Activated CD4-positive, alpha-beta T cell treated with anti-CD3 and anti-CD28 coated beads, Interleukin-2, amount 10 ng/mL, durations not matched to agents 24 days and 14 days (primary cell): ENCODE results near the gene KIAA0232. TPM values are rescaled to one million over a fixed set of nuclear protein-coding genes. Genes with fewer than 3 reads are reported as not detected.
A peak's percentile ranks its signal among the peaks of the same experiment; 100 is the strongest.
"Not testable (repeated sequence)": the region's sequence is repeated elsewhere in the genome, so short reads cannot be mapped to it uniquely, and the experiment has no call there.

Source experiments
- DNase-seq: peaks from one replicate; pipeline ENCODE4 v3.0.0; 2022
- H3K27ac Mint-ChIP-seq: one replicate; pipeline ENCODE4 v1.8.0; 2022; ENCODE audit warnings: mild to moderate bottlenecking, mixed read lengths
- H3K27me3 Mint-ChIP-seq: one replicate; pipeline ENCODE4 v1.8.0; 2022; ENCODE audit warnings: mixed read lengths
- H3K36me3 Mint-ChIP-seq: one replicate; pipeline ENCODE4 v1.8.0; 2022; ENCODE audit warnings: low read depth, mild to moderate bottlenecking, mixed read lengths
- H3K4me1 Mint-ChIP-seq: one replicate; pipeline ENCODE4 v1.8.0; 2021; ENCODE audit warnings: mixed read lengths
- H3K4me3 Mint-ChIP-seq: one replicate; pipeline ENCODE4 v1.8.0; 2022; ENCODE audit warnings: mild to moderate bottlenecking, moderate library complexity, mixed read lengths
- H3K9me3 Mint-ChIP-seq: one replicate; pipeline ENCODE4 v1.8.0; 2021; ENCODE audit warnings: mixed read lengths
- intact Hi-C: fragments of 100-400 bp; cut with micrococcal nuclease; formaldehyde crosslinking; loops from one replicate; pipeline ENCODE4 v1.15.1; 2023
- total RNA-seq: library from RNA; stranded (reverse); gene quantifications from 2 replicates; pipeline ENCODE4 v1.2.3, GENCODE V29; 2022

KIAA0232 gene
- total RNA-seq, 1 donor from 2014 or later: 16.7 TPM

DNA sequence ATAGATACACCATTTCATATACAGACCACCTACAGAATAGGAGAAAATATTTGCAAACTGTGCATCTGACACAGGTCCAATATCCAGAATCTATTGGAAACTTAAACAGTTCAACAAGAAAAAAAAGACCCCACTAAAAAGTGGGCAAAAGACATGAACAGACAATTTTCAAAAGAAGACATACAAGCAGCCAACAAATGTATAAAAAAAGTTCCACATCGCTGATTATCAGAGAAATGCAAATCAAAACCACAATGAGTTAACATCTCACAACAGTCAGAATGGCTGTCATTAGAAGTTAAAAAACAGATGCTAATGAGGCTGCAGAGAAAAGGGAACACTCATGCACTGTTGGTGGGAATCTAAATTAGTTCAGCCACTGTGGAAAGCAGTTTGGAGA is 36.8 kb downstream of the KIAA0232 start:
- Mint-ChIP-seq H3K4me1 (peaks cover 8% of the 10 kb centered on the region), H3K36me3 (peaks cover 45% of the 10 kb centered on the region), H3K27ac (no peak overlapping the region), H3K27me3 (no peaks in the 10 kb centered on the region), H3K4me3 (no peak overlapping the region), H3K9me3 (peaks cover 17% of the 10 kb centered on the region)
- no peak for DNase-seq
- intact Hi-C loops: no loop called here

DNA sequence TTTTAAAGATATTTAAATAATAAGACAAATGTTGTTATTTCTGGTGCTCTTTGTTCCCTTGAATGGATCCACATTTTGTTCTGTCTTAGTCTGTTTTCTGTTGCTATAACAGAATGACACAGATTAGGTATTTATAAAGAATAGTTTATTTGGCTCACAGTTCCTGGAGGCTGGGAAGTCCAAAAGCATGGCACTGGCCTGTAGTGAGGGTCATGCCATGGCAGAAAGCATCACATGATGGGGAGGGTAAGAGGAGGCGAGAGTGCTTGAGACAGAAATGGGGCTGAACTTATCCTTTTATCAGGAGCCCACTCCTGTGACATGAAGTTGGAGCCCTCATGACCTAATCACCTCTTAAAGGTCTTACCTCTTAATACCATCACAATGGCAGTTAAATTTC is 38.2 kb downstream of the KIAA0232 start:
- intact Hi-C loops: no loop called here
- H3K4me1 Mint-ChIP-seq: peaks cover 8% of the 10 kb centered on the region
- H3K4me3 Mint-ChIP-seq: no peak overlapping the region
- no peak for DNase-seq
- no peaks in the 10 kb centered on the region for H3K27me3 Mint-ChIP-seq
- peaks cover 17% of the 10 kb centered on the region for H3K9me3 Mint-ChIP-seq
- no peak overlapping the region for H3K27ac Mint-ChIP-seq
- H3K36me3 Mint-ChIP-seq: peaks cover 45% of the 10 kb centered on the region

DNA sequence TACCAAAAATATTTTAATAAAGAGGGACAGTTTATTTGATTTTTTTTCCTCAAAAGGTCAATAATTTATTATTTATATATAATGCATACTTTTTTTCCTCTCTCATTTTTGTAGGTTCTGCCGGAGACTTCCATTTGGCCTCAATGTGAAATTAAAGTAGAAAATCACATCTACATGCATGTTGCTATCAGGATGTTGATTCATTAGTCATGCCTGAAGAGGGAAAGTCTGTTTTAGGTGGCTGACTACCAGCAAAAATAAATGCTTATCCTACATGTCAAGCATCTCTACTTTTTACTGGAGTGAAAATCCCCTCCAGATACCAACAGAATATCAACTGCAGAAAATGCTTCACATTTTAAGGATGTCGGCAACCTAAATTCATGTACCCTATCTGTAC is 41.5 kb downstream of the KIAA0232 start:
- Mint-ChIP-seq H3K9me3 (peaks cover 10% of the 10 kb centered on the region), H3K27me3 (no peaks in the 10 kb centered on the region), H3K36me3 (peaks cover 43% of the 10 kb centered on the region), H3K27ac (no peak overlapping the region), H3K4me3 (no peak overlapping the region), H3K4me1 (peaks cover 9% of the 10 kb centered on the region)
- DNase-seq: no peak
- intact Hi-C loops: no loop called here

DNA sequence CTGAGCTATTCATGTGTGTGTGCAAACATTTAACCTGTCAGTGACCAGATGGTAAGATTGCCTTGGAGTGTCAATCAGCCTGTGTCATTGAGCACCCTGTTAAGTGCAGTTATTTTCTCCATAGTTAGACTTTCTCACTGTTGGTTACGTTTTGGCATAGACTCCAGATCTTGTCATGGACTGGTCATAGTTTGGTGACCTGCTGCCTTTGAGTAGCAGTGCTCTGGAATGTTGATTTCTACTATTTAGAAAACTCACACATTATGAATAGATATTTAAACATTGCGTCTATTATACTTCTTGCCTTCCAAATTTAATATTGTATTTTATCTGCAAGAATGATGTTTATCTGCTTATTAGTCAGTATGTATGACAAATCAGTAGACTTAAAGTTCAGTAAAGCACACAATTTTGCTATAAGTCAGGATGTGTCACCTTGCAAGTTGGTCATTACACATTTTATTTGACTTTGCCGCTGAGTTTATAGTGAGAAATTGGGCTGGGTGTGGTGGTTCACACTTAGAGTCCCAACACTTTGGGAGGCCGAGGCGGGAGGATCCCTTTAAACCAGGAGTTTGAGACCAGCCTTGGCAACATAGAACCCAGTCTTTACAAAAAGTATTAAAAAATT is 42.4 kb downstream of the KIAA0232 start:
- Mint-ChIP-seq H3K27me3 (no peaks in the 10 kb centered on the region), H3K27ac (no peak overlapping the region), H3K36me3 (peaks cover 40% of the 10 kb centered on the region), H3K4me1 (peaks cover 9% of the 10 kb centered on the region), H3K9me3 (peaks cover 5% of the 10 kb centered on the region), H3K4me3 (no peak overlapping the region)
- no peak for DNase-seq
- intact Hi-C loops: no loop called here

DNA sequence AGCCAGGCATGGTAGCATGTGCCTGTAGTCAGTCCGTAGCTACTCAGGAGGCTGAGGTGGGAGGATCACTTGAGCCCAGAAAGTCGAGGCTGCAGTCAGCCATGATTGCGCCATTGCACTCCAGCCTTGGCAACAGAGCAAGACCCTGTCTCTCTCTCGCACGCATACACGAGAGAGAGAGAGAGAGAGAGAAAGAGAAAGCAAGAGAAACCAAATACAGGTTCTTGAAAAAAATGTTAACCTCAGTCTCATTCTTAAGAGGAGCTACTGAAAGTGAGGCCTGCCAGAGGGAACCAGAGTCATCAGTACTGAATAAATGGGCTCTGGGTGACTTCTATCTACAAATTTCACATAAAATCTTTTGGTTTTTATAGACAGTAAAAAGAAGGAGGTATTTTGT is 42.9 kb downstream of the KIAA0232 start:
- Mint-ChIP-seq H3K27ac (peak overlapping the region; percentile 20), H3K9me3 (no peaks in the 10 kb centered on the region), H3K27me3 (no peaks in the 10 kb centered on the region), H3K4me1 (peaks cover 9% of the 10 kb centered on the region), H3K36me3 (peaks cover 37% of the 10 kb centered on the region), H3K4me3 (no peak overlapping the region)
- intact Hi-C loops: no loop called here
- DNase-seq: no peak

DNA sequence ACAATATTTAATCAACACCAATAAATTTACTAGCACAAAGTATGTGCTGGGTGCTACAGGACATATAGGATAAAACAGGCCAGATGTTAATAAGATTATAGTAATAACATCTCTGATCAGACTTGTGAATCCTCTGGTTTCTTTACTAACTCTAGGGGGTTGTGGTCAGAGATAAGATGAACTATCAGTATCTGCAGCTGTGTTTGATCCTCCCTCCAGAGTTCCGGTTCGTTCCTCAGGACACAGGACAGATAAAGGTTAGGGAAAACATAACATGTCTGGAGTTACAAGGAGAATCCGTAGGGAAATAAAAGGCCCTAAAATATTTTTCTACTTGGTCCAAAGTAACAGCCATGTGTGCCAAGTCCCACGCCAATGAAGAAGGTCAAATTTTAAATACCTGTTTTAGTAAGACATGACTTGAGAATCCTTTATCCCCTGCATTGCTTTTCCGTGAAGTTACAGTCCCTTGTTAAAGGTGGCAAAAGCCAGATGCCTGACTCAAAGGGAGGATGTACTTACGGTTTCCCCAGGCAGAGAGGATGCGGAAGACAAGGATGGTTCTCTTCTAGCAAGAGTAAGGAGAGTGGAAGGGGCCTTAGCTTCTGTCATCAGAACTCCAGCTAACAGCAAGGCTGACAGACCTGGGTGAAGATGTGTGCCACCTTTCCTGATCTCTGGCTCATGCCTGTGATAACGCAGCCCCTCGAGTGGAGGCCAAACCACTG is 44.4 kb downstream of the KIAA0232 start:
- no peak overlapping the region for H3K27ac Mint-ChIP-seq
- no peak overlapping the region for H3K4me3 Mint-ChIP-seq
- H3K9me3 Mint-ChIP-seq: no peaks in the 10 kb centered on the region
- intact Hi-C loops: no loop called here
- peaks cover 12% of the 10 kb centered on the region for H3K4me1 Mint-ChIP-seq
- peaks cover 39% of the 10 kb centered on the region for H3K36me3 Mint-ChIP-seq
- DNase-seq: no peak
- H3K27me3 Mint-ChIP-seq: no peaks in the 10 kb centered on the region

DNA sequence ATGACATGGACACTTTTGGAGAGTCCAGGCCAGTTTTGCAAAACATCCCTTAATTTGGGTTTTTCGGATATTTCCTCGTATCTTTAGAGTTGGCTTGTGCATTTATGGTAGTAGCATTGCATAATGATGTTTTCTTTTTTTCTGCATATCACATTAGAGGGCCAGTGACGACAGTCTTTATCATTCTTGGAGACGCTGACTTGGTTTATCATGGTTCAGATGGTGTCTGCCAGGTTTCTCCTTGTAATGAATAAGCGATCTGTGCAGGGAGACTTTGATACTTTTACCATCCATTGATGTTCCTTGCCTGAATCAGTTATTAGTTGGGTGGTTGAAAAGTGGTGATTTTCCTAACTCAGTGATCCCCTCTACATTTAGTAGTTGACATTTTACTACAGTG is 46.6 kb downstream of the KIAA0232 start:
- H3K4me3 Mint-ChIP-seq: no peak overlapping the region
- H3K9me3 Mint-ChIP-seq: no peaks in the 10 kb centered on the region
- peaks cover 48% of the 10 kb centered on the region for H3K36me3 Mint-ChIP-seq
- H3K27ac Mint-ChIP-seq: no peak overlapping the region
- no peaks in the 10 kb centered on the region for H3K27me3 Mint-ChIP-seq
- no peak for DNase-seq
- intact Hi-C loops: no loop called here
- H3K4me1 Mint-ChIP-seq: peaks cover 12% of the 10 kb centered on the region

DNA sequence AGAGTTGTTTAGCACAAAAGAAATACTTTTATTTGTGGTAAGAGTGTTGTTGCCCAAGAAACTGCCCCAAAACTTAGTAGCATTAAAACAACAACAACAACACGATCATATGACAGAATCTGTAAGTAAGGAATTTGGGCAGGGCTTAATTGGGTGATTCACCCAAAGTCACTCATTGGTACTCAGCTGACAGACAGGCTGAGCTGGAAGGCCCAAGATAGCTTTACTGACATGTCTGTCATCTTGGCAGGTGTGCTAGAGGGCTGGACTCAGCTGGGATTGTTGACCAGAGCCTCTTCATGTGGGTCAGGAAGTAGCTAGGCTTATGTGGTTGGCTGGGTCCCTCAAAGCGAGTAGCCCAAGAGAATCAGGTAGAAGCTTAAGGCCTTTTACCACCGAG is 52.3 kb downstream of the KIAA0232 start:
- Mint-ChIP-seq H3K27ac (no peak overlapping the region), H3K36me3 (peaks cover 34% of the 10 kb centered on the region), H3K27me3 (no peaks in the 10 kb centered on the region), H3K4me3 (no peak overlapping the region), H3K9me3 (no peaks in the 10 kb centered on the region), H3K4me1 (peaks cover 4% of the 10 kb centered on the region)
- DNase-seq: no peak
- intact Hi-C loops: no loop called here

DNA sequence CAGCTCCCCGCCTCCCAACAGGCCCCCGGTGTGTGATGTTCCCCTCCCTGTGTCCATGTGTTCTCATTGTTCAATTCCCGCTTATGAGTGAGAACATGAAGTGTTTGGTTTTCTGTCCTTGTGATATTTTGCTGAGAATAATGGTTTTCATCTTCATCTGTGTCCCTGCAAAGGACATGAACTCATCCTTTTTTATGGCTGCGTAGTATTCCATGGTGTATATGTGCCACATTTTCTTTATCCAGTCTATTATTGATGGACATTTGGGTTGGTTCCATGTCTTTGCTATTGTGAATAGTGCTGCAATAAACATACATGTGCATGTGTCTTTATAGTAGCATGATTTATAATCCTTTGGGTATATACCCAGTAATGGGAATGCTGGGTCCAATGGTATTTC is 53.1 kb downstream of the KIAA0232 start:
- H3K27me3 Mint-ChIP-seq, H3K4me3 Mint-ChIP-seq, DNase-seq, intact Hi-C loops, H3K4me1 Mint-ChIP-seq, H3K9me3 Mint-ChIP-seq, H3K27ac Mint-ChIP-seq: not testable (repeated sequence)
- H3K36me3 Mint-ChIP-seq: peaks cover 31% of the 10 kb centered on the region

DNA sequence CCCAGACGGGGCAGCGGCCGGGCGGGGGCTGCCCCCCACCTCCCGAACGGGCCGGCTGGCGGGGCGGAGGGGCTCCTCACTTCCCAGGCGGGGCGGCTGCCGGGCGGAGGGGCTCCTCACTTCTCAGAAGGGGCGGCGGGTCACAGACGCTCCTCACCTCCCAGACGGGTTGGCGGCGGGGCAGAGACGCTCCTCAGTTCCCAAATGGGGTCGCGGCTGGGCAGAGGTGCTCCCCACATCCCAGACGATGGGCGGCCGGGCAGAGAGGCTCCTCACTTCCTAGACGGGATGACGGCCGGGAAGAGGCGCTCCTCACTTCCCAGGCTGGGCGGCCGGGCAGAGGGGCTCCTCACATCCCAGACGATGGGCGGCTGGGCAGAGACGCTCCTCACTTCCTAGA is 54.6 kb downstream of the KIAA0232 start:
- intact Hi-C loops, H3K27me3 Mint-ChIP-seq, H3K27ac Mint-ChIP-seq, H3K4me1 Mint-ChIP-seq, DNase-seq, H3K4me3 Mint-ChIP-seq, H3K9me3 Mint-ChIP-seq: not testable (repeated sequence)
- peaks cover 27% of the 10 kb centered on the region for H3K36me3 Mint-ChIP-seq

DNA sequence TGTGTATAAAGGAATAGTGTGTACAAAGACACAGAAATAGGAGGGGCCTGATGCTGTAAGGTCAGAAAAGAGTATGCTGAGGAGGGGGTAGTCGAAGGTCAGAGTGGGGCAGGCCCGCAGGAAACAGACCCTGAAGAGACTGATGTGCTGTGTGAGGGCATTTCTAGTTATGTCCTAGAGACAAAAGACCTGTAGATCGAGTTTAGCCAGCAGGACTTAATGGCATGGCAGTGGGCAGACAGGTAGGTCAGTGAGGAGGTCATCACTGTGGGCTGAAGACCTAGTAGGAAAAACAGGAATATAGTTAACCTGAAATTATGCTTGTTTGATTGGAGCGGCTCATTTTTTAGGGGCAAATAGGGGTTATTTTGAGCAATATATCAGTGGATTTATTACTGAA is 57.1 kb downstream of the KIAA0232 start:
- H3K27me3 Mint-ChIP-seq: no peaks in the 10 kb centered on the region
- no peak overlapping the region for H3K4me3 Mint-ChIP-seq
- no peaks in the 10 kb centered on the region for H3K9me3 Mint-ChIP-seq
- intact Hi-C loops: no loop called here
- H3K4me1 Mint-ChIP-seq: no peaks in the 10 kb centered on the region
- peaks cover 25% of the 10 kb centered on the region for H3K36me3 Mint-ChIP-seq
- DNase-seq: no peak
- H3K27ac Mint-ChIP-seq: no peak overlapping the region

DNA sequence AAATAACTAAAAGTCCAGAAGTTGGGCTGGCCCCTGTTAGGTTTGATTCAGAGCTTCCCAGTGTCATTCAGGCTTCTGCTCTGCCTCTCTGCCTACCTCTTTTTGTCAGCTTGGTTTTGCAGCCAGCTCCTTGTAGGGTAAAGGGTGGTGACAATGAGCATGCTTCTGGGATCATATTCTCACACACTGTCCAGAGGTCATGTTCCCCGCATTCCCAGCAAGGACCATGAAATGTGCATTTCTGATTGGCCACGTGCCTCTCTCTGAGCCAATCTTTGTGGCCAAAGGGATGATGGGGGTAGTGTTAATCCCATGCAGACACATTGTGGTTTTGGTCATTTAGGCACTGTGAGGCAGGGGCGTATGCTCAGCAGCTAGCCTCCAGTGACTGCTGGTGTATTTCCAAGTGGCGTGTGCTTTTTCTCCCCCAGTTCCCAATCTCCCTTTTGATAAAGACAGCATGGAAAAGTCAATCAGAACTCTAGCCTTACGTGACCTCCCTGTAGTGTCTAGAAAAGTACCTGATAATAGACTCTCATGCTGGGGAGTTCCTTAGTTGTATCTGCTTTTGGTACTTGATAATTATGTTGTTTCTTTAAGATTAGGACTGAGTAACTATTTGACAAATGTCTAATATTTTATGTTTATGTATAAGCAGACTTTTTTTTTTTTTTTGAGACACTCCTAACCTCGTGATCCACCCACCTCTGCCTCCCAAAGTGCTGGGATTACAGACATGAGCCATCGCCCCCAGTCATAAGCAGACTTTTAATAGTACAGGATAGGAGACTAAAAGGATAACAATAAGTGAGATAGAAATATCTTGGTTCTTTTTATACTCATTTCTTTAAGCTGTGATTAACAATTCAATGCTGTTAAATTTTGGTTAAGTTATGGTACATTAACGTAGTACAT is 57.8 kb downstream of the KIAA0232 start:
- no peak overlapping the region for H3K4me3 Mint-ChIP-seq

DNA sequence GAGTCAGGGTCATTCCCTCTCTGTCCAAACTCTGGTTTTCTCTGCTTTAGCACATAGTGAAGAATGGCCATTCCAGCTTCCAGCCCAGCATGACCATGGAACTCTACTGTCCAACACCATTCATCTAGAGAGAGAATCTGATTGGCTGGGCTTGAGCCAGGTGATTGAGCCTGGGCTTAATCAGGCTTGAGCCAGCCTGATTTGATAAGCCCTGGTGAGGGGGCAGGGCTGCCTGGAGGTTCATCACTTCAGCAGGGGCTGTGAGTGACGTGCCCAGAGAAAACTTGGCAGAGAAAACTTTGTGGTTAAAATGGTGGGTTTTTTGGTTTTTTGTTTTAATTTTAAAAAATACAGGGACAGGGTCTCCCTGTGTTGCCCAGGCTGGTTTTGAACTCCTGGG is 62.5 kb downstream of the KIAA0232 start:
- DNase-seq: no peak
- intact Hi-C loops: no loop called here
- Mint-ChIP-seq H3K4me3 (no peak overlapping the region), H3K27me3 (no peaks in the 10 kb centered on the region), H3K27ac (no peak overlapping the region), H3K36me3 (peaks cover 31% of the 10 kb centered on the region), H3K9me3 (no peaks in the 10 kb centered on the region), H3K4me1 (peaks cover 2% of the 10 kb centered on the region)

More for the DNA sequence above, 57.8 kb downstream of the KIAA0232 start:
- no peaks in the 10 kb centered on the region for H3K27me3 Mint-ChIP-seq
- H3K36me3 Mint-ChIP-seq: peaks cover 25% of the 10 kb centered on the region
- no peak overlapping the region for H3K27ac Mint-ChIP-seq
- H3K4me1 Mint-ChIP-seq: no peaks in the 10 kb centered on the region
- H3K9me3 Mint-ChIP-seq: no peaks in the 10 kb centered on the region
- no peak for DNase-seq
- intact Hi-C loops: no loop called here

DNA sequence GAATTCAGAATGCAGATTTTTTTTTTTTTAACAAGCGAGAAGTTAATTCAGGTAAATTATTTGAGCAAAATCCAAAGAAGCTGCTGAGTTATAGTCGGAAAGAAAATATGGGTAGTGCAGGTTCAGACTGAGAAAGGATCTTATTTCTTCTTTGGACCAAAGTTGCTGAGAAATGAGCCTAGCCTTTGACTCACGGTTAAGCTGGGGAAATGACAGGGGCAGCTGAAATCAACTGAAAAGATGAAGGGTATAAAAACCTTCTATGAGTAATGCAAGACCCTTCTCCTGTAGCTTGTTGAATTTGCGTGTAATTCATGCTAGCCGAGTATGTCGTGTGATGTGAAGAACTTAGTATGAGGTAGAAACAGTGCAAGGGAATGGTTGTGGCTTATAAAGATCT is 63.0 kb downstream of the KIAA0232 start:
- Mint-ChIP-seq H3K4me3 (no peak overlapping the region), H3K9me3 (no peaks in the 10 kb centered on the region), H3K4me1 (peaks cover 2% of the 10 kb centered on the region), H3K36me3 (peaks cover 35% of the 10 kb centered on the region), H3K27me3 (no peaks in the 10 kb centered on the region), H3K27ac (no peak overlapping the region)
- intact Hi-C loops: no loop called here
- DNase-seq: no peak
